ENCODE results near the gene ZC3H6.
A peak's percentile ranks its signal among the peaks of the same experiment; 100 is the strongest.
"Not testable (repeated sequence)": the region's sequence is repeated elsewhere in the genome, so short reads cannot be mapped to it uniquely, and the experiment has no call there.

Gene ZC3H6

DNA sequence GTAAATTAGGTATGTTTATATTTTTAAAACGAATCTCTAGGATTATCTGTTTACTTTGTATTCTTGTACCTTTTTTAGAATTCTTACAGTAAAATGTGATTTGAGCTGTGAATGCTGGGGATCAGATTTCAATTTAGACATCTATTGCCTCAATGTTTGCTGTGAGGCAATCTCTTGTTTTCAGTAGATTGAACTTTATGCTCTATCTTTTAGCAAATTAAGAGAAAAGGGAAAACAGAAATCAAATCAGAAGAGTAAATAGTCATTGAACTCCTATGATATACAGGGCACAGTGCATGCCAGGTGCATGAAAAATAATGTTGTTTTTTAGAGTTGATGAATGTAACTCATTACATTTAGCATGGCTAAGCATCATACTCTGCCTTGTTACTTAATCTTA, 39.5 kb downstream of the ZC3H6 start:
- no peak for DNase-seq (ENCODE audit: low read depth, low spot score)
- H3K4me3 ChIP-seq (ENCODE audit: low read length): no peak overlapping the region

DNA sequence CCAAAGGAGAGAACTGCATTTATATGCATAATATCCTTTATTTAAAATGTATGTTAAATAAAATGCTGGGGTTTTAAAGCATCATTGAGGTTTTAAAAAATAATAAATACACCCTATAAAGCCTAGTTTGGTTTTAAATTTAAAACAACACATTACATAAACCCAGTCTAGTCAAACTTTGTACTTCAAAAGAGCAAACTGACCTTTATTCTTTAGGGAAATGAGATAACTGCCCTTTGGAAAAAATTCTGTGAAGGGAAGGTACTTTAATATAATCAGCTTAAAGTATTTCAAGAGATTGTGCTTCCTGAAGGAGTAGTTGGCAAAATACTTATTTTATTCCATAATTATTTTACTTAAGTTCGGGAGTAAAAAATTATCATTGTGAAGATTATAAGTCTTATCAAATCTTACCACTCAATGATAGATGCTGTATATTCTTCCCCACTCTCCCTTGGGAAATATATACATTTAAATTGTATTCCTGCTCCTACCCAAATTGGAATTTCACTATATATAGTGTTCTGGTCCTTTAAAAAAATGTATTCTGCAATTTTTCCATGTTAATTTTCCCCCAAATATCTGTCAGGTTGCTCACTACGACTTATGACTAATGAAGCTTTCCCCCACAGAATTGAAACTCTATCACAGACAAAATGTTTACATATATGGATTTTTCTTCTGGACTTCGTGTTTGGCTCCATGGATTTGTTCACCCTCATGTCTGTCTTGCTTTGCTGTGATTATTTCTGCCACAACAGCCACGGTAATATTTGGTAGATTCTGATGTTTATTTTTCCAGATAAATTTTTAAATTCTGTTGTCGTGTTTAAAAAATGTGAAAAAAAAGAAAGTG, 42.1 kb downstream of the ZC3H6 start:
- no peak overlapping the region for H3K4me3 ChIP-seq (ENCODE audit: low read length)
- no peak for DNase-seq (ENCODE audit: low read depth, low spot score)

DNA sequence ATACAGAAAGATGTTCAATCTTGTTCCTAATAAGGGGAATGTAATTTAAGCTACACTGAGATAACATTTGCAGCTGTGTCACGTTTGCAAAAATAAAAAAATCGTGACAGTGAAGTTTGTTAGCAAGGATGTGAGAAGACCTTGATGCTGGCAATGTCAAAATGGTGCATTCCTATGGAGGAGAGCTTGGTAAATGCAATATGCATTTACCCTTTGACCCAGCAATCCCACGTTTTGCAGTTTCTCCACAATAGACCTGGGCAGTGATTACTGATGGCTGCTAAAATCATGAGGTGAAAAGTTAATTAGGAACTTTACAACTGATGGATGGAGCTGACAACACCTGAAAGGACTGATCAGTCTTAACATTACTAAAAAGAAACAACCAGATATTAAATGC, 43.1 kb downstream of the ZC3H6 start:
- H3K4me3 ChIP-seq (ENCODE audit: low read length): no peak overlapping the region
- no peak for DNase-seq (ENCODE audit: low read depth, low spot score)

DNA sequence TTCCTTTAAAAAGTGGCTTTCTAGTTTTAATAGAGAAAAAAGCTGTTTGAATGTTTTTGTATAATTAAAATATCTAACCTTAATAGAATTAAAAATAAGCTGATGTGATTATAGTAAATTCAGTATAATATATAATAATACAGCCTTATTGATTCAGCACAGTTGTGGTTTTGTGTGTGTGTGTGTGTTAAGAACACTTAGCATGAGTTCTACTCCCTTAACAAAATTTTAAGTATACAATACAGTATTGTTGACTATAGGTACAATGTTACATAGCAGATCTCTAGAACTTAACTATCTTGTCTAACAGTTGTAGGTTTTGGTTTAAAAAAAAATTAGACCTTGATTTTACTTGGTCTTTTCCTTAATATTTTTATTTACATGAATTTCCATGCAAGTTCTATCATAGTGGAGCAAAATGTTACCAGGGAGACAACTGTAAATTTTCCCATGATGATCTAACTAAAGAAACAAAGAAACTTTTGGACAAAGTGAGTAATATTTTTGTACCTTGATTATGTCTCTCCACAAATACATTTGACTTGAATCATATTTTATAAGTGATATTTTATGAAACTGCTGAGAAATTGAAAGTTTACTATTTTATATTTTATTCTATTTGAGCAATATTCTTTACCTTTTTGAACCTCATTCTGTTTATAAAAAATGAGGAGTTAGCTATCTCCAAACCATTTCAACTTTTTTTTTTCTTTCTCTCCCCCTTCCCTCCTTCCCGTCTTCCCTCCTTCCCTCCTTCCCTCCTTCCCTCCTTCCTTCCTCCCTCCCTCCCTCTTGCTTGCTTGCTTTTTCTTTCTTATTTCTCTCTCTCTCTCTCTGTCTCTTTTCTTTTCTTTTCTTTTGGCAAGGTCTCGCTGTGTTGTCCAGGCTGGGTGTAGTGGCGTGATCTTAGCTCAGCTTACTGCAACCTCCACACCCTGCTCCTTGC, 46.3 kb downstream of the ZC3H6 start:
- H3K4me3 ChIP-seq (ENCODE audit: low read length): no peak overlapping the region
- no peak for DNase-seq (ENCODE audit: low read depth, low spot score)

DNA sequence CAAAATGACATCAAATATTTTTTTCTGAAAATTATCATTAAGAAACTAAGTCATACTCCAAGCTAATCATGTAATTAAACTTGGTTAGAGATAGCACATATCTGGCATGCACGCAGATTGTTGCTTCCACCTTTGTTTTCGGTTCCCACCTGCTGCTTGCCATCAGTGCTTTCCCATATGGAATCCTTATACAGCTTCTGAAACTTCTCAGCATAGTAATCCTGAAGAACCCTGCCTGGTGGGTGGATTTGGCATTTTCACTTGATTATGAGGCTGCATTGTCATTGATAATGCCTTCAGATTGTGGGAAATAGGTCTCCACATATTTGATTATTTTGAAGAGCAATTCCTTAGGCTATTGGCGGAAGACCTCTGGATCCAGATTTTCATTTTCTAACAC, 47.5 kb downstream of the ZC3H6 start:
- no peak for DNase-seq (ENCODE audit: low read depth, low spot score)

DNA sequence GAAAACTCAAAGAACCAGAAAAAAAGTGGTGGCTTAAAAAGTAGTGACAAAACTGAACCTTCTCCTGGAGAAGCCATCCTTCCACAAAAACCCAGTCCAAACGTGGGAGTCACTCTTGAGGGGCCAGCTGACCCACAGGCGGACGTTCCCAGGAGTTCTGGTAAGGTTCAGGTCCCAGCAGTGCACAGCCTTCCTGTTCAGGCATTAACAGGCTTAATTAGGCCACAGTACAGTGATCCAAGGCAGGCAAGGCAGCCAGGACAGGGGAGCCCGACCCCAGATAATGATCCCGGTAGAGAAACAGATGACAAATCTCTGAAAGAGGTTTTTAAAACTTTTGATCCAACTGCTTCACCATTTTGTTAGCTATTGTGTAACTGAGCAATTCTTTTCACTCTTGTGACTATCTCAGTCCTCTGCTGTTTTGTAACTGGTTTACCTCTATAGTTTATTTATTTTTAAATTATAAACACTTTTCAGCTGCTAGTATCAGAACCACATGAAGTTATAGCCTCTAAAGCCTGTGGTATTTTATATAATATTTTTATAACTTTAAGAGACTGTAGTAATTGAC, 56.8 kb downstream of the ZC3H6 start:
- no peak for DNase-seq (ENCODE audit: low read depth, low spot score)
- H3K4me3 ChIP-seq (ENCODE audit: low read length): no peak overlapping the region

More for the DNA sequence above, 47.5 kb downstream of the ZC3H6 start:
- no peak overlapping the region for H3K4me3 ChIP-seq (ENCODE audit: low read length)

DNA sequence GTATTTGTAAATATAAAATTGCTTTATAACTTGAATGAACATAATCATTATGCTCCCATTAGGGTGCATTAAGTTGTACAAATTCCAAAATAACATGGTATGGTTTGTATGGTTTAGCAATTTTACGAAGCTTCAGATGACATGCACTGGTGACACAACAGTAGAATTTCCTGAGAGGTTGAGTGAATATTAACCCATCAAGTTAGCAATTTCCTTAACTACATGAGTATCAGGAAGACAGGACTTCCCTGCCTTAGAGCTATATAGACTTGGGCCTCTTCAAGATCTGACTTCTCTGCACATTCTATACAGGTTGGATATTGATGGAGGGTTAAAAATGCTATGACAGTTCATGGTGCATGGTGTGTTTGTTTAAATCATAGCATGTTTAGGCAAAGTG, 60.2 kb downstream of the ZC3H6 start:
- H3K4me3 ChIP-seq (ENCODE audit: low read length): no peak overlapping the region
- no peak for DNase-seq (ENCODE audit: low read depth, low spot score)

DNA sequence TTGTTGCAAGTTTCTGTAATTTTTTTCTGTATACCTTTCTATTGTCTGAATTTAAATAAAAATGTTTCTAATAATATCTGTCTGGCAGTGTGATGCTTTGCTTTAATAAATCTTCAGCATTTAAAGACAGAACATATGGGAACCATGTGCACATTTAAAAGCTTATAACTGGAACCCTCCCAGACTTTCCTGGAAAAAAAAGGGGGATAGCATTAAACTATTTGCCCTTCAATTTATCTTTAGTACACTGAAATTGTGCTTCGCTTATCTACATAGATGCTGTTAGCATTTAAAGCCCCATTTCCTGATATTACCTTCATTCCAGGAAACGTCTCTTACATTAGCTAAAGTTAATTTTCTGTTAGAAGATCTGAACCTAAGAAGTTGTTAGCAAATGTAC, 64.6 kb downstream of the ZC3H6 start:
- DNase-seq (ENCODE audit: low read depth, low spot score): no peak
- no peak overlapping the region for H3K4me3 ChIP-seq (ENCODE audit: low read length)

DNA sequence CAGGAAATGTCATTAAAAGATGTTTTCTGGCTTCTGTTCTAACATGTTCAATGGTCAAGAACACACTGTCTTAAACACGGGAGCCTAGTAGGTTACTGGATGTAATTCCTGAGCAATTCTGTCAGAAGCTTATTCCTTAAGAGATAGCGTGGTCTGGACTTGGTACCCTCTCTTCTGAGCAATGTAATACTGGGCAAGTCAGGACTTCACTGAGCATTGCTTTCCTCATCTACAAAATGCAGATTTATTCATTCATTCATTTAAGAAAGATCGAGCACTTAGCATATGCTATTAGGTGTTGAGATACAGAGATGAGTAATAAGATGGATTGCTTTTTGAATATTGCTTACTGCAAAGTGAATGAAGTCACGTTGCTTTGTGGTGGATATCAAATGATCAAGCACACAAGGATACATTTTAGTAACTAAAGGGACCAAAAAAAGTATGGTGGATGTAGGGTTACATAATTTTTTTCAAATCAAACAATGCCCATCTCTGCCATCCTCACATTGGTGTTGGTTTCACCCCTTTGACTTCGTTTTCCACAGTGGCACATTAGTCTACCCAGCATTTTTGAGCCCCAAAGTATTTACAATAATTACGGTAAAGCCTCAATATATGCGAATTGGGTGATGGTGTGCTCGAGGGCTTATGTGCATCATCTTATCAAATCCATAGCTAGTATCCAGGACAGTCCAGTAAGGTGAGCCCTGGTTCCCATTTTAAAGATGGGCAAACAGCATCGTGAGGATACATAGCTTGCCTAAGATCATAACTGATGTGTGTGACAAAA, 65.3 kb downstream of the ZC3H6 start:
- no peak overlapping the region for H3K4me3 ChIP-seq (ENCODE audit: low read length)

DNA sequence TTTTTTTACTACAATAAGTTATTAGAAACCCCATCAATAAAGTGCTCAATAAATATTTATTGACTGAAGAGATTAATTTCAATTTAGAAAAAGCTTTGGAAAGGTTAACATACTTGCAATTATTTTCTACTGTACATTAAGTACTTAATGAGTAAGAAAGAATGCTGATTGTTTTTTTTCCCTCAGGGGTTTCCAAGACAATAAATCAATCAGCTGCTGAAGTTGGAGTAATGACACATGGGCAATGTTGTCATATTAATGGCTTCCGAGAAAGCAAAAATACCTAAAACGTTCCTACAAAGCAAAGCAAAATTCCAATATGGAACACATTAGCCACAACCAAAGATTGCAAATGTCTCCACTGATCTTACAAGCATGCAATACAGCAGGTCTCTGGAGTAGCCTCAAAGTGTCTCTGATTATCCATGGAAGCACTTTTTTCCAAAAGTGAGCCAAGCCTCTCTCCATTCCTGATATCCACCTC, 66.7 kb downstream of the ZC3H6 start:
- no peak overlapping the region for H3K4me3 ChIP-seq (ENCODE audit: low read length)
- DNase-seq (ENCODE audit: low read depth, low spot score): no peak

More for the DNA sequence above, 65.3 kb downstream of the ZC3H6 start:
- DNase-seq (ENCODE audit: low read depth, low spot score): no peak

DNA sequence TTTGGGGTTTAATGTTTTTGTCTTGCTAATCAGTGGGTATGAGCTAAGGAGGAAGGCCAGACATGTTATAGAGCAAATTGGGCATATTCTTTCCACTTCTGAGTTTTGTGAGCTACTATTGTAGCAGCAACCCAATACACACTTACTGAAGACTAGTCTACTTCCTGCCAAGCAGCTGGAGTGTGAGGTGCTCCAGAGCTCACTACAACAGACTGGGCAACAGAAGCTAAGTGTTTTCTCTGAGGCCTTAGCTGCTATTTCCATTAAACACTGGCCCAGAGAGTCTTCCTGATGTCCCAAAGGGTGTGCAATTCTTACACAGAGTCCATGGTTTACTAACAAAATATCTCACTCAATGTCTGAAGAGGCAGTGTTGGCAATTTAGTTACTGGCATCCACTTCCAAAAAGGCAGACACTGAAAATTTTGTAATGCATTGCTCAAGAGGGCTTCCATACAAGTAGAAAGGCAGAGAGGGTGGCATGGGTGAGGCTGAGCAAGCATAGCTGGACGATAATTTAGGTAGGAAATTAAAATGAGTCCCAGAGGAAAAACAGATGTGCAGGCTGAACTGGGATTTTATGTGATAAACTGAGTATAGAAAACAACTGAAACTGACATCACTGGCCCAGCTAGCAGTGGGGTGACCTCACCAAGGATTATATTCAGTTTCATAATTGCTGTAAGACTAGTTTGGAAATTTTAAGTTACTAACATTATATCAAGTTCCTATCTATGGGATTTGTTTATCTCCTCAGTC, 68.6 kb downstream of the ZC3H6 start:
- H3K4me3 ChIP-seq (ENCODE audit: low read length): no peak overlapping the region
- peak; percentile 9 for DNase-seq (ENCODE audit: low read depth, low spot score)

DNA sequence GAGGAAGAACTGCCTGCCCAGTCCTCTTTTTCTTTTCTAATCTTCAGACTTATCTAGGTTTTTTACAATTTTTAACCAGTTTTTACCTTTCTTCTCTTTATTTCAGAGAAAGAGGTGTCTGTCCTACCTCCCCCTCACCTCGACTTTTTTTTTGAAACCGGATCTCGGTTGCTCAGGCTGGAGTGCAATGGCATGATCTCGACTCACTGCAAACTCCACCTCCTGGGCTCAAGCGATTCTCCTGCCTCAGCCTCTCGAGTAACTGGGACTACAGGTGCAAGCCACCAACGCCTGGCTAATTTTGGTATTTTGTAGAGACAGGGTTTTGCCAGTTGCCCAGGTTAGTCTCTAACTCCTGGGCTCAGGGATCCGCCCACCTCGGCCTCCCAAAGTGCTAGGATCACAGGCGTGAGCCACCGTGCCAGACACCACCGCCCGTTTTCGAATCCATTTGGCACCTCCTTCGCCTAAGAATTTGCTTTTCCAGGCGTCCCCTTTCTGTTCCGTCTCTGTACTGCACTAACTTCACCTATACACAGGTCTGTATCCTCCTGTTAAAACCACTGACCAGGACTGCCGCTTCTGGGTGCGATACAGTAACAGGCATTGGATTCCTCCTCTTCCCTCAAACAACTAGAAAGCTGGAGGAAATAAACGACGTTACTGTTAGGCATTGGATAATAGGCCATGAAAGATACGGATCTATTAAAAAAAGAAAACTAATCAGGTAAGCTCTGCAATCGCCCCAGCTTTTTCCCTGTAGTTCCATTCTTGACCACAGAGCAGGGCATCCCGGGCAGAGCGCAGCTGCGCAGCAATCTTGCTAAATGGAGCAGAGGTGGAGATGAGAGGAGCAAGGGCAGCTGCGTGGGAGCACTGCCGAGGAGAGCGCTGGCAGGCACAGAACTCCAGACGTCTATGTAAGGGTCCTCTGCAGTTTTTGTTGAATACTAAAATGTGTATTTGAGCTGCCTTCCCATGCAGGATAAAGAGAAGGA, 69.9 kb downstream of the ZC3H6 start:
- no peak for DNase-seq (ENCODE audit: low read depth, low spot score)
- H3K4me3 ChIP-seq (ENCODE audit: low read length): no peak overlapping the region

DNA sequence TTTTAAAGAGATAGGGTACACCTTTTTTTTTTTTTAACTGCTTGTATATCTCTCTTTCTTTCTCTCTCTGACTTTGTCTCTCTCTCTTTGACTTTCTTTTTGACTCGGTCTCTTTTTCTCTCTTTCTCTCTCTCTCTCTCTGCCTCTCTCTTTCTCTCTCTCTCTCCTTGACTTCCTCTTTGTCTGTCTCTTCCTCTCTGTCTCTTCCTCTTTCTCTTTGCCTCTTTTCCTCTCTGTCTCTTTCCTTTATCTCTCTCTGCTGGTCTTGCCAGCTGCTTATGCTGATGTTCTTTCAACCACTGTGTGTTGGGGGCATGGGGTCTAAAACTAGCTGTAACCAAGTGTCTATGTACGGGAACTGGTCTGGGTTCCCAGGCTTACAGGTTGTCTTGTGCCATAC, 76.9 kb downstream of the ZC3H6 start:
- H3K4me3 ChIP-seq (ENCODE audit: low read length); DNase-seq (ENCODE audit: low read depth, low spot score): not testable (repeated sequence)

DNA sequence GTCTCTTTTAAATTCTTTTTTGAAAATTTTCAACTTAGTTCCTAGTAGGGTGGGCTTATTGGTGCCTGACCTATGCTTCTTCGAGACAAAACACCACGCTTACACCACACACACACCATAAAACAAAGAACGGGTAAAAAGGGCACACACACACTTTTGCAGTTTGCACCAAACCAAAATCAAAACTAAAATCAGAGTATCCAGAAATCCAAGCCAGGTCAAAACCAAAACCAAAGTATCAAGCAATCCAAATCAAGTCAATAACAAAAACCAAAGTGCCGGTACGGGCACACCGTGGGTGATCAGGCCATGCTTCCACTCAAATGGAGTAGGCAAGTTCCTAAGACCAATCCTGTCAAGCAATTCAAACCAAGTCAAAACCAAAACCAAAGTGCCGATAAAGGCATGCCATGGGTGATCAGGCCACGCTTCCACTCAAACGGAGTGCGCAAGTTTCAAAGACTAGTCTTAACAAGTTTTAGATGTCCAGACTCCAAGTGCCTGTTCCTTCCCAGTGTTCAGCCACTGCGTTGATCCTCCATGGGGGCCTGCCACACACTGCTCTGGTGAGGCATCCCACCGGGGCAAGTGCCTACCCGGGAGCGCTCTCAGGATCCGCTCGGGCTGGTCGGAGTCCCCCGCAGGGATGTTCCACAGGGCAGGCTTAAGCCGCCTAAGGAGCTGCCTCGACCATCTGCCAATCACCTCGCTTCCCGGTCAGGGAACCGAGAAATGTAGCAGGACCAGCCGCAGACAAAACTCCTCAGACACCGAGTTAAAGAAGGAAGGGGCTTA, 77.6 kb downstream of the ZC3H6 start:
- DNase-seq (ENCODE audit: low read depth, low spot score); H3K4me3 ChIP-seq (ENCODE audit: low read length): not testable (repeated sequence)

DNA sequence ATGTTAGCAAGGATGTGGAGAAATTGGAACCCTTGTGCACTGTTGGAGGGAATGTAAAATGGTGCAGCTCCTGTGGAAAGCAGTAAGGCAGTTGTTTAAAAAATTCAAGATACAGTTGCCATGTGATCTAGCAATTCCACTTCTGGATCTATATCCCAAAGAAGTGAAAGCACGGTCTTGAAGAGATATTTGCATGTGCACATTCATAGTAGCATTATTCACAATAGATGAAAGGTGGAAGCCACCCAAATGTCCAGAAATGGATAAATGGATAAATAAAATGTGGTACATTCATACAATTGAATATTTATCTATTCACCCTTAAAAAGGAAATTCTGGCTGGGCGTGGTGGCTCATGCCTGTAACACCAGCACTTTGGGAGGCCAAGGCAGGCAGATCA, 78.9 kb downstream of the ZC3H6 start:
- not testable (repeated sequence) for DNase-seq (ENCODE audit: low read depth, low spot score); H3K4me3 ChIP-seq (ENCODE audit: low read length)

DNA sequence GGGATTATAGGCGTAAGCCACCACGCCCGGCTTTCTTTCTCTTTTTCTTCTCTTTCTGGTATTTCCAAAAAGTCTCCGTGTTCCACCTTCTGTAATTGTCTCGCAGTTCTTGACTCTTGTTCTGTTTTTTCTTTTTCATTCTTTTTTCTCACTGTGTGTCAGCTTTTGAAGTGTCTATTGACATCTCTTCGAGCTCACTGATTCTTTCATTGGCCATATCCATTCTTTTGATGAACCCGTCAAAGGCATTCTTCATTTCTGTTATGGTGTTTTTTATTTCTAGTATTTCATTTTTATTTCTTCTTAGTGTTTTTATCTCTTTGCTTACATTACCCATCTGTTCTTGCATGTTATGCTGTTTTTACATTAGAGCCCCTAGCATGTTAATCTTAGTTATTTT, 84.7 kb downstream of the ZC3H6 start:
- not testable (repeated sequence) for DNase-seq (ENCODE audit: low read depth, low spot score); H3K4me3 ChIP-seq (ENCODE audit: low read length)

Data from Jurkat, Clone E6-1 (cell line).